Fibroblast of peridontal ligament (primary cell): Measurements from ENCODE around the gene IKBIP.
"Not testable (repeated sequence)": the region's sequence is repeated elsewhere in the genome, so short reads cannot be mapped to it uniquely, and the experiment has no call there.

Experiments used
- DNase-seq: peaks from one replicate; pipeline ENCODE4 v3.0.0-alpha.2; 2010; ENCODE audit errors: extremely low read depth

The IKBIP gene, protein sequence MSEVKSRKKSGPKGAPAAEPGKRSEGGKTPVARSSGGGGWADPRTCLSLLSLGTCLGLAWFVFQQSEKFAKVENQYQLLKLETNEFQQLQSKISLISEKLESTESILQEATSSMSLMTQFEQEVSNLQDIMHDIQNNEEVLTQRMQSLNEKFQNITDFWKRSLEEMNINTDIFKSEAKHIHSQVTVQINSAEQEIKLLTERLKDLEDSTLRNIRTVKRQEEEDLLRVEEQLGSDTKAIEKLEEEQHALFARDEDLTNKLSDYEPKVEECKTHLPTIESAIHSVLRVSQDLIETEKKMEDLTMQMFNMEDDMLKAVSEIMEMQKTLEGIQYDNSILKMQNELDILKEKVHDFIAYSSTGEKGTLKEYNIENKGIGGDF

DNA sequence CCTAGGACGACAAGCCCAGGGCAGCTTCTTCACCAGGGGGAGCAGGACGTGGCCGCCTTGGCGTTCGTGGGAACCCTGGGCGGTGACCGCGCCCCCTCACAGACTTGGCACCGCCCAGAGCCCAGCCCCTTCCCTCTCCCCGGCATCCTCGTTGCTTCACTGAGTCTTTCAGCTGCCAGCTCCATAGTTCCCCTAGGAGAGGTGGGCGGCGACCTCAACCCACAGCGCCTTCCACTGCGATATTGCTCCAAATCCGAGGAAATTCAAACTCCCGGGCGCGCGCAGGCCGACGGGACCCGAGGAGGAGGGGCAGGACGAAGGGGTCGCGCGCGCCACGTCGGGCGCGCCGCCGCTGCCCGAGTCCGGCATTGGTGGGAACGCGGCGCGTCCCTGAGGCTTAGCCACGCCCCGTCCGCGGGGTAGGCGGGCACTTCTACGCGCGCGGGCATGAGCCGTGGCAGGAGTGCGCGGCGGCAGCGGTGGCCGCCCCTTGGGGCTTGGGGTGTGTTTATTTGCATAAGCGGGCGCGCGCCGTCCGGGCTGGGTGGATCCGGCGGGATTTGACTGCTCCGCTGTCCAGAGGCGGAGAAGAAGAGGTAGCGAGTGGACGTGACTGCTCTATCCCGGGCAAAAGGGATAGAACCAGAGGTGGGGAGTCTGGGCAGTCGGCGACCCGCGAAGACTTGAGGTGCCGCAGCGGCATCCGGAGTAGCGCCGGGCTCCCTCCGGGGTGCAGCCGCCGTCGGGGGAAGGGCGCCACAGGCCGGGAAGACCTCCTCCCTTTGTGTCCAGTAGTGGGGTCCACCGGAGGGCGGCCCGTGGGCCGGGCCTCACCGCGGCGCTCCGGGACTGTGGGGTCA is at the start of gene IKBIP, which contains the start of gene APAF1:
Gene IKBIP (minus strand): TSS at position 77 of the 860 bp plus-strand sequence. CDS start 87 bp downstream, outside the sequence.
Gene APAF1 (plus strand): TSS at position 579 of the 860 bp plus-strand sequence. CDS start 3,070 bp downstream, outside the sequence.
- DNase-seq: peak; percentile 90

DNA sequence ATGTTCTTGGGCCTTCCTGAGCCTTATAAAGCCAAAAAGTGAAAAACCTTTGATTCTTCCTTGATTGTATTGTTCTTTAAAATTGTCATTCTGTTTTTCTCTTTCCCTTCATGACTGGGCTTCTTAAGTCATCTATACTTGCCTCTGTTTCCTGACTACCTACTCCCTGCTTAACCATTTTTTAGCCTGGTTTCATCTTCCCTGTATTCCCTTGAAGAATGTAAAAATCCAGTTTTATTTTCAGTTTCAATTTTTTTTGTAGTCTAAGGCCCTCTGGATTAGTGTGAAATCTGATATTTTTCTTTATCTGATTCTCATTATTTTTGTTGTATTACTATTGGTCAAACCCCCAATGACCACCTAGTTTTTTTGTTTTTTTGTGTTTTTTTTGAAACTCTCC is 46.8 kb upstream of the IKBIP start:
- DNase-seq: no peak

DNA sequence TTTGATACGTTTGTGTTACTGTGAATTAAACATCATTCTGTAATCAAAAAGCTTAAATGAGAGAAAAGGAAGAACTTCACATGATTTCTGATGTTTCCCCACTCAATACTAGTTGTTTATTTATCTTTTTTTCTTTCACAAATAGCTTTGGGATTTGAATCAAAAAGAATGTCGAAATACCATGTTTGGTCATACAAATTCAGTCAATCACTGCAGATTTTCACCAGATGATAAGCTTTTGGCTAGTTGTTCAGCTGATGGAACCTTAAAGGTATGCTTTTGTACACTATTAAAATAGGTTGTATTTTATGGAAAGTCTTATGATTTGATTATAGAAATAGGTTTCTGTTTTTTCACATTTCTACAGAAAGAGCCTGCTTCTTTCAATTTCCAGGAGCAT is 42.0 kb upstream of the IKBIP start:
- peak; percentile 32 for DNase-seq

DNA sequence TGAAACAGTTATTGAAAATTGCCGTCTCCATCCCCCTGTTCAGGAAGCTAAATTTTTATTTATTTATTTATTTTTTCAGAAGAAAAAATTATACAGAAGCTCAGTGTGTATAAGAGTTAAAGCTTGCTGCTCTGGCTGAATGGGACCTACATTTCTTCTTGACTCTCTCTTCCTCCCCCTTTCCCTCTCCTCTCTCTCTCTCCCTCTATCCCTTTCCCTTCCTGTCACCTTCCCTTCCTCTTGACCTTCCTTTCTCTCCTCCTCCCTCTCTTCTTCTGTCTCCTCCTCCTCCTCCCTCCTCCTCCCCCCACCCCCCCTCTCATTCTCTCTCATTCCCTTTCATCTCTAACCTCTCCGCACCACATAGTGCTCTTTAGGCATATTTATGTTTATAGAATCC is 39.6 kb upstream of the IKBIP start:
- DNase-seq: no peak

DNA sequence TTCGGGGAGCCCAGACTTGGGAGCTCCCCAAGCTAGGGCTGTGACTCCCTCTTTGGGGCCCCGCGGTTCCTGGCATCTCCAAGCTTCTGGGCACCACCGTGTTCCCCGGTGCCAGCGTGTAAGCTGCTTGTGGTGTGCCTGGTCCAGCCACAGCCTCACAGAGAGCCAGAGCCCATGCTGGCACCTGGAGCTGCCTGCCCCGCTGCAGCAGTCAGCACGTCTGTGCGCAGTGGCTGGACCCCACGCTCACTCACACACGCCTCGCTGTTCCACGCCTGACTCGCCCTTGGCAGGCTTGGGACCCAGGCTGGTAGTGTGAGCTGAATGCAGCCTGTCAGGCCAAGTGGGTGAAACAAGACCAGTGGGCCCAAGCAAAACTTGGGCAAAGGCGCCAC is 35.0 kb upstream of the IKBIP start:
- DNase-seq: no peak

DNA sequence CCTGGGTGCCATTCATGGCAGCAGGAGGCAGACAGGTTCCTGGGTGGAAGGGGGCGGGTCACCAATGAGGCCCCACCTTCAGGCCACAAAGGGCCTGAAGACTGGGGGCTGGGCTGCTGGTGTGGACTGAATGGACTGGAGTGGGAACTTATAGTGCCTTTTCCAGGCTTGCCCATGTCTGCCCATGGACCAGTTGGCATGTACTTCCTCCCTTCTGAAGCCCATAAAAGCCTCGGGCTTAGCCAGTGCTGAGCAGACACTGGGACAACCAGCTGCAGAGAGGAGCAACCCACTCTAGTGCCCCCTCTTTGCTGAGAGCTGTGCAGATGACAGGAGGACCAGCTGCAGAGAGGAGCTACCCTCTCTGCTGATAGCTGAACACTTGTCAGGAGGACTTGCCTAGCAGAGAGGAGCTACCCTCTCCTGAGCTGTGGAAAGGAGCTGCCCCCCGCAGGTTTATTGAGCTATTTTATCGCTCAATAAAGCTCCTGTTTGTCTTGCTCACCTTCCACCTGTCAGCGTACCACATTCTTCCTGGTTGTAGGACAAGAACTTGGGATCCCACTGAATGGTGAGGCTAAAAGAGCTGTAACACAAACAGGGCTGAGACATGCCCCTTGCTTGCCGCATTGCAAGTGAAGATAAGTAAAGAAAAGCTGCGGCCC is 34.5 kb upstream of the IKBIP start:
- no peak for DNase-seq

DNA sequence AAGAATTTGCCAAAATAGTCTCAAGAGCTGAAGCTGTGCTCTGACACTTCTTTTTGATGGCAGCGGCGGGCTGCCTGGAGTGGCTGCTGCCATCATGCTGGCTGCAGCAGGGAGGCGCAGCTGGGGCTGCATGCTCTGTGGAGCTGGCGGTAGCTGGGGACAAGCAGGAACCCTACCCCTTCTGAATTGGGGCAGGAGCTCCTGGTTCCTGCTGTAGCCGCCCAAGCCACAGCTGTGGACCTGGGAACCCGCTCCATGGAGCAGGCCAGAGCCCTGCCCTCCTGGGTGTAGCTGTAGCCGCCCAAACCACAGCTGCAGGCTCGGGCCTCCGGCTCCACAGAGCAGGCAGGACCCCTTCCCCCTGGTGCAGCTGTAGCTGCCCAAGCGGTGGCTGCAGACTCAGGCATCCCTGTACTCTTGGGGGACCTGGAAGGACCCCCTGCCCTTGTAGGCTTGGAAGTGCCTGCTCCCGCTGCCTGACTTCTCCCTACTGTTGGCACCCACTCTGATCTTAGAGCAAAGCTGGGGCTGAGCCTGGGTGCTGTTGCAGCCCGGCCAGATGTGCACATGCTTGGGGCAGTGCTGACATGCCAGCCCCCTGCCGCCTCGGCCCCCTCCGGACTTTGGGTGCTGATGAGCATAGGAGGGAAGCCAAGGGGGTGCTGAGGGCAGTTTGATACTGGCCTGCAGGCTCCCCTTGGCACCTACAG is 33.8 kb upstream of the IKBIP start:
- no peak for DNase-seq

DNA sequence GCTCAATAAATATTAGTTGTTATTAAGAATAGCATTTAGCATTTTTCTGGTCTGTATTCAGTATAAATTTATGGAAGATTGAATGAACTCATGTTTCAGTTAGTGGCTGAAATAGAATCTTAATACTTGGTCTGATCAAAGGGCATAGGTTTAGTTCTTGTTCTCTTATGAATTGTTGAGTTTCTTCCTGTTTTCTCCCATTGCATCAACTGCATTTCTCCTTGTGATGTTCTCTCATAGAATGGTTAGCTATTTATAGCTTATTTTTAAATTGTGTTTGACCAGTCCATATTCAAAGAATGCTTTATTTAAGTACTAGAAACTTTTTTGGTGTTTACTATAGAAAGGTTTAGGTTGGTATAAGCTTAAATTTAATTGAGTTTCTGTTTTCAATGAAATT is 30.3 kb upstream of the IKBIP start:
- no peak for DNase-seq

DNA sequence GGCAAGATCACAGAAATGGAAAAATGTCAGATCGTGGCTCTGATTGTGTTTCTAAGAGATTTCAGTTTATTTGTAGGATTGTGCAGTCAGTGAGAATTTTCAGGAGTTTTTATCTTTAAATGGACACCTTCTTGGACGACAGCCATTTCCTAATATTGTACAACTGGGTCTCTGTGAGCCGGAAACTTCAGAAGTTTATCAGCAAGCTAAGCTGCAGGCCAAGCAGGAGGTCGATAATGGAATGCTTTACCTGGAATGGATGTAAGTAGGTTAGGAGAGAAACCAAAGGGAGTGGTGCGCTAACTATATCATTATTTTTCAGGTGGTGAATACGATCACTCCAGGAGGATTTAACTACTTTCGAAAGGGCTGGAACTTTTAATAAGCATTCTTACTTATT is 26.9 kb upstream of the IKBIP start:
- no peak for DNase-seq

DNA sequence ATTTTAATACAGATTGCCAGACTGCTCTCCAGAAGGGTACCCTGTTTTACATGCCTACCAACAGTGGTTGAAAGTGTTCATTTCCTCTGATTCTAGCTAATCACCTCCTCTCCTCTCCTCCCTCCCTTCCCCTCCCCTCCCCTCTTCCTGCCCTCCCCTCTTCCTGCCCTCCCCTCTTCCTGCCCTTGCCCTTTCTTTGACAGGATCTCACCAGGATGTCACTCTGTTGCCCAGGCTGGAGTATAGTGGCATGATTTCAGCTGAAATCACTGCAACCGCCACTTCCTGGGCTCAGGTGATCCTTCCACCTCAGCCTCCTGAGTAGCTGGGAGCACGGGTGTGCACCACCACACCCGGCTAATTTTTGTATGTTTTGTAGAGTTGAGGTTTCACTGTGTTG is 25.2 kb upstream of the IKBIP start:
- DNase-seq: no peak

DNA sequence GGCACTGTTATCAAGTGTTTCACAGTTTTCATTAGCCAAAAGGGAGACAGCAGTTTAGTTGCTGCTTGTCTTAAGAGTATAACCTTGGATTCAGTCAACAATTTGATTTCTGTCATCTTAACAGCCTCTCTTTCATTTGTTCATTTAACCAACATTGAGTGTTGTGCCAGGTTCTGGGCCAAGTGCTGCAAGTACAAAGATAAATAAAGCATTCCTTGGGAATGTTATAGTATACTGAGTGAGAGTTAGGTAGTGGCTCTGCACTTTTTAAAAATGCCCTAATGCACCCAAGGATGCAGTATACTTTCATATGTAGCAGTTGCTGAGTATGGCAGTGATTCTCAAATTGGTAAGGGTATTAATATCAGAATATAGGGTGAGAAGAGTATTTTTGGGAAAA is 15.9 kb upstream of the IKBIP start:
- DNase-seq: no peak

DNA sequence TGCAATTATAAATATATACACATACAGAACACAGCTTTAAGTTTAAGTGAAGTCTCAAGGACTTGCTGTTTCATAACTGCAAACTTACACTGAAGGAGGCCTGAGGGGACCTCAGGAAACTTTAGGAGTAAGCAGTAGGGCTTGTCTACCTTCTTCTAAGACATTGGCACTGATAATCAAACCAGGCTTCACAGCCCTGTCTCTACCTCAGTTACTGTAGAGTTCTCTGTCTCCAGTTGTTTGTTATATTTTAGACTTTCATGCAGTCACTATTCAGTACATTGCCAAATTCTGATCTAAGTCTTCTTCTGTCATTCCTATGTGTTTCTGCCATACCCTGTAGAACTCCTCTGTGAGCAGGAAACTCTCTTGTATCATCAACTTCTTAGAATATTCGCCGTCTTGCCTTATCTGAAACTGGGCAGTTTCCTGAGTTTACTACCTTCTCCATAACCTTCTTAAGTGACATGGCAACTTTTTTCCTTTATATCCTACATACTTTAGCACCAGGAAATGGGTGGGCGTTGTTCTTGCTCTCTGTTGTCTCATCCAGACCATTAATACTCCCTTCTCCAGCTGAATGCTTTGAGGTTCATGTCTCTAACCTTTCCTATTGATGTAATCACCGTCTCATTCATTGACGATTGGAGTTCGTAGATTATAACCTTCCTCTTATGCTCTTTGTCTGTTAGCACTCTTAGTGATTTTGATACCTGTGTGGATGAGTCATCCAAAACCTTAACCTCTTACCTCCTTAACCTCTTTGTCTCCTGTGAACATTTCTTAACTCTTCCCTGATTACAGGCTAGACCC is 11.9 kb upstream of the IKBIP start:
- DNase-seq: no peak

DNA sequence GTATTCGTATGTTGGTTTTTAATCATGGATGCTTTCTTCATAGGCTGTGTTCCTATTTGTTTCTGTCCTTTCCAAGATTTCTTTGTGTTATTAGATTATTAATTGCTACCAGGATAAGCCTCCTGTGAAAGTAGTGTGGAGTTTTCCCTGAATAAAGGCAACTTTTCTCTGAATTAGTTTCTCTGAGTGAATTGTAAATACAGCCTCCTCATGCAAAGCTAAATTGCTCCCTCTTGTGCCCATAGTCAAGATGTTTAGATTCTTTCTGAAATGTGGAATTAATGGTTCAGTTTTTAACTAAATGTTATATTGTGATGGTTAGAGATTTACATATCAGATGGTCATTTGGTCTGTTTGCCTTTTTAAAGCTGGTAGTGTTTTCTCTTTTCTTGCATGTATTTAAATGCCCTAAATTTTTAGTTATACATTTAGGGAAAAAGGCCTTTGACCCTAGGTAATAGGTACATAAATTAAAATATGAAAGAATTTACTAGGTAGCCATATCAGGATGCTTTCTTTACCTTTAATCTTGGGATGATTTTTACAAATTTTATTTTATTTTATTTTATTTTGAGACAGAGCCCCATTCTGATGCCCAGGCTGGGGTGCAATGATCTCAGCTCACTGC is 9.4 kb upstream of the IKBIP start:
- peak; percentile 84 for DNase-seq

DNA sequence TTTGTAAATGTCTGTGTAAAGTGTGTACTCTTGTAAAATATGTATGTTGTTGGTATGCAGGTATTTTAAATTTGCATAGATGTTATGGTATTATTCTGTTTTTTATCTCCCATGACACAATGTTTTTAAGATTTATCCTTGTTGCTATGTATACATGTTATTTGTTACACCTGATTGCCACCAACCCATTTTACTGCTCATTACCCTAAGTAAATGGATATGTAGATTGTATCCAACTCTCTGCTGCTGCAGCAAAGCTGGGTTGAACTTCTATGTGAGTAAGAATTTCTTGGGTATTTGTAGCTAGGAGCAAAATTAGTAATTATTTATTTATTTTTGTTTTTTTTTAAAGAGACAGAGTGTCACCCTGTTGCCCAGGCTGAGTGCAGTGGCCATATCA is 6.7 kb upstream of the IKBIP start:
- DNase-seq: no peak

DNA sequence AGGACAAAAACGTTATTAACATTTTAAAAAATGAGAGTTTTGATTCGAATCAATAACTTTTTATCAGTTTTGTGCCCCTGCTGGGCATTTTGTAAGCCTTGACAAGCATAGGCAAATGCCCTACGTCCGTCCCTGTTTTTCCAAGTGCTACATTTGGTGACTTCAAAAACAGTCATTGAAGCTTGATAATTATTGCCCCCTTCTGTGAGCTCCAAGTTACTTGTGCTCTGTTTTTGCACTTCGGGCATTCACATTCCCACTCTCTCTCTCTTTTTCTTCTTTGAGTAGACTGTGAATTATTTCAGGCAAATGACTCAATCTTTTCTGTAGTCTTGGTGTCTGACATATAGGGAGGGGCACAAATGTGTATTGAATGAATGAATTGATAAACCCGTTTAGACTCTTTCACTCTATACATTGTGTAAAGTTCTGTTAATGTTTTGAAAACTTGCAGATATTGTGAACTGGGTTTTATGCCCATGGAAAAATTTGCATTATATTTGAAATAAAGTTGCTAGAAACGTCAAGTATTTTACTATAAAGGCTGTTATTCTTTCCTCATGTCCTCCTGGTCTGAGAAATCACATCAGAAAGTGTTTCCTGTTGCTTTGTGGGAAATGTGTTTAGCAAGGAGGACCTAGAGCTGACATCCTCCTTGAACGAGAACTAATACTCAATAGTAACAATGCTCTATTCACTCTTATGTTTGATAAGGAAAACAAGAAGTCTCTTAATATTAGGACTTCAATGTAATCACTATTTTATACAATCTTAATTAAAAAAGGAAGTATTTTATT is 1.9 kb upstream of the IKBIP start:
- DNase-seq: peak; percentile 38

DNA sequence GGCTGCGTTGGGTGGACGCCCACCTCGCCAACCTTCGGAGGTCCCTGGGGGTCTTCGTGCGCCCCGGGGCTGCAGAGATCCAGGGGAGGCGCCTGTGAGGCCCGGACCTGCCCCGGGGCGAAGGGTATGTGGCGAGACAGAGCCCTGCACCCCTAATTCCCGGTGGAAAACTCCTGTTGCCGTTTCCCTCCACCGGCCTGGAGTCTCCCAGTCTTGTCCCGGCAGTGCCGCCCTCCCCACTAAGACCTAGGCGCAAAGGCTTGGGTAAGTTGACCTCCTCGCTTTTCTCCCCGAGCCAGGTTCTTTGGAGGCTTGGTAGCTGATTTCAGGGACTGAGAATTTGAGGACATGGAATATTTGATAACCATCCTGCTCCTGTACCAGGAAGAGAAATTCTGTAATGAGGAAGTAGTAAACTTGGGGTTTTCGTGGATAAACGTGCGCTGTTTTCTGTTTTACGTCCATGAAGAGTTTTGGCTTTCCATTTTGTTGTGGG is 1.0 kb upstream of the IKBIP start:
- DNase-seq: peak; percentile 18

DNA sequence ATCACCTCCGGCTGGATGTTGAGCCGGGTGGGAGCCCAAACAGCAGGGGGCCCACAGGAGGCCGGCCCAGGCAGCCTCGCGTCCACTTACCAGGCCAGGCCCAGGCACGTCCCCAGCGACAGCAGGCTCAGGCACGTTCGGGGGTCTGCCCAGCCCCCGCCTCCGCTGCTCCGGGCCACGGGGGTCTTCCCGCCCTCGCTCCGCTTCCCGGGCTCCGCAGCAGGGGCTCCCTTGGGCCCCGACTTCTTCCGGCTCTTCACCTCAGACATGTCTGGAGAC is 216 bp downstream of the IKBIP start:
- no peak for DNase-seq

DNA sequence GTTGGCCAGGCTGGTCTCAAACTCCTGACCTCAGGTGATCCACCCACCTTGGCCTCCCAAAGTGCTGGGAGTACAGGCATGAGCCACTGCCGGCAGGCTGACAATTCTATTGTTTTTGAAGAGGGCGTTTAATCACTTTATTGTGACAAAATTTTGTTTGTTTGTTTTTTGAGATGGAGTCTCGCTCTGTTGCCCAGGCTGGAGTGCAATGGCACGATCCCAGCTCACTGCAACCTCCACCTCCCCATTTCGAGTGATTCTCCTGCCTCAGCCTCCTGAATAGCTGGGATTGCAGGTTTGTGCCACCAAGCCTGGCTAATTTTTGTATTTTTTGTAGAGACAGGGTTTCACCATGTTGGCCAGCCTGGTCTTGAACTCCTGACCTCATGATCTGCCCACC is 1.8 kb downstream of the IKBIP start:
- not testable (repeated sequence) for DNase-seq

DNA sequence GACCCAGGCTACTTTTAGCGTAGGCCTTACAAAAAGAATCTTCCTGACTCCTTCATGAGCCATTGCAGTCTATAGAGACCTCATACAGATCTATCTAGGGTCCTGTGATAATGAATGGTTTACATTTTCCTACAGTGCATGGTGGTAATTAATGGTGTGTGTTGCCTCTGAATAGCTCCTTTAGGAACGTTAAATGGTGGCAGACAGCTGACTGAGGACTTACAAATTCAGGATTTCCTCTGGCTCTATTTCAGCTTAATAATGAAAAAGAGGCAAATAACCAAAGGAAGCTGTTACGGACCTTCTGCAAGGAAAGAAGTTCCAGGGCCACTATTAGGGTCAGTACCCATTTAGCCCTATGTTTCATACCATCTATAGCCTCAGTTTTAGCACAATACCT is 5.1 kb downstream of the IKBIP start:
- no peak for DNase-seq

DNA sequence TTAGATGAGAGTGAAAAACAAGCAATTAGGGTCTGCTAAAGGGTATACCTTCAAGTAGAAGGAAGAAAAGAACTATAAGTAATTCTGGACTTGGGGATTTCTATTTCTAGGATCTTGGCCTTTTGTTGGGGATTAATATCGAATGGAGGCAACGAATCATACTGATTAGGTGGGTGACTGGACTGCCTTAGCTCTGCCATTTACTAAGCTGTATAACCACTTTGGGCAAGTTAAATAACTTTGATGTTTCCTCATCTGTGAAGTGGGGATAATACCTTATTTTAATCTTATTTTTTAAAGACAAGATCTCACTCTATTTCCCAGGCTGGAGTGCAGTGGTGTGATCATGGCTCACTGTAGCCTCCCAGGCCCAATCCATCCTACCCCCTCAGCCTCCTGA is 6.6 kb downstream of the IKBIP start:
- no peak for DNase-seq
